Activated naive CD8-positive, alpha-beta T cell treated with anti-CD3 and anti-CD28 coated beads for 36 hours (primary cell): Measurements from ENCODE around the gene IVD. TPM values are rescaled to one million over a fixed set of nuclear protein-coding genes. Genes with fewer than 3 reads are reported as not detected.

Experiments used
- DNase-seq: peaks from one replicate; pipeline ENCODE4 v3.0.0; 2021
- H3K27ac Mint-ChIP-seq: one replicate; pipeline ENCODE4 v1.8.0; 2022; ENCODE audit warnings: mild to moderate bottlenecking, moderate library complexity, mixed read lengths
- H3K27me3 Mint-ChIP-seq: one replicate; pipeline ENCODE4 v1.8.0; 2022; ENCODE audit warnings: mild to moderate bottlenecking, mixed read lengths
- H3K36me3 Mint-ChIP-seq: one replicate; pipeline ENCODE4 v1.8.0; 2021; ENCODE audit warnings: mild to moderate bottlenecking, mixed read lengths
- H3K4me1 Mint-ChIP-seq: one replicate; pipeline ENCODE4 v1.8.0; 2021; ENCODE audit warnings: mixed read lengths
- H3K4me3 Mint-ChIP-seq: one replicate; pipeline ENCODE4 v1.8.0; 2022; ENCODE audit warnings: mild to moderate bottlenecking, moderate library complexity, mixed read lengths
- H3K9me3 Mint-ChIP-seq: one replicate; pipeline ENCODE4 v1.8.0; 2022; ENCODE audit warnings: mixed read lengths
- total RNA-seq, 2 experiments: library from RNA; stranded (reverse); gene quantifications; one replicate each; pipeline ENCODE4 v1.2.3, GENCODE V29; 2021

Gene IVD
- total RNA-seq, 2 experiments from 2014 or later: 64.9 to 68.6 TPM

- no peak for DNase-seq
- H3K27me3 Mint-ChIP-seq: peaks cover 50% of the 10 kb centered on the region
- H3K9me3 Mint-ChIP-seq: no peaks in the 10 kb centered on the region
- no peaks in the 10 kb centered on the region for H3K36me3 Mint-ChIP-seq
- no peak overlapping the region for H3K4me3 Mint-ChIP-seq
- H3K4me1 Mint-ChIP-seq: peaks cover 26% of the 10 kb centered on the region
- no peak overlapping the region for H3K27ac Mint-ChIP-seq
These were observed 32.4 kb downstream of the IVD start for GRCh38 chr15:40437752-40438687.

GRCh38 chr15:40438712-40439111 lies 33.1 kb downstream of the IVD start:
- Mint-ChIP-seq H3K4me1 (peaks cover 32% of the 10 kb centered on the region), H3K4me3 (no peak overlapping the region), H3K36me3 (no peaks in the 10 kb centered on the region), H3K27ac (no peak overlapping the region), H3K9me3 (no peaks in the 10 kb centered on the region), H3K27me3 (peaks cover 50% of the 10 kb centered on the region)
- no peak for DNase-seq

DNA sequence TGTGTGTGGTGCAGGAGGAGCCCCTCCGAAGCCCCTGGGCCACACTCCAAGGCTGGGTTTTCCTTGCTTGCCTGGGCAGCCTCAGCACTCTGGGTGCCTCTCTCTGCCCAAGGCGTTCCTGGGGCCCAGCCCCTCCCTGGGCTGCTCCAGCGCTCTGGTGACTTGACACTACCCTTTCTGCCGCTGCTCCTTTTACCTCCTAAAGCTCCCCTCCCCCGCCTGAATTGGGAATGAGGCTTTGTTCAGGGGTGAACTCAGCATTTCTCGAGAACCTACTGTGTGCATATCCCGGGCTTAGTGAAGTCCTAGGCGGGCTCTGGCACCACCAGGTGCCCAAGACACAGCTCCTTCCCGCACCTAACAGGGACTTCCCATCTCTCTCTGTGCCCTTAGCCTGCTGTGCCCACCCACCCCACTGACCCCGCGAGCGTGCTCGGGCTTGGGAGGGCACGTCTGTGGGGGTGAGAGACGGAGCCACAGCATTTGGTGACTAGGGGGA lies 33.9 kb downstream of the IVD start:
- H3K27me3 Mint-ChIP-seq: peaks cover 50% of the 10 kb centered on the region
- peak overlapping the region; percentile 89 for H3K27ac Mint-ChIP-seq
- peaks cover 40% of the 10 kb centered on the region for H3K4me1 Mint-ChIP-seq

GRCh38 chr15:40439960-40440742 lies 34.6 kb downstream of the IVD start:
- H3K27me3 Mint-ChIP-seq: peaks cover 47% of the 10 kb centered on the region
- H3K9me3 Mint-ChIP-seq: no peaks in the 10 kb centered on the region
- no peaks in the 10 kb centered on the region for H3K36me3 Mint-ChIP-seq
- DNase-seq: peak; percentile 43
- peak overlapping the region; percentile 89 for H3K27ac Mint-ChIP-seq
- H3K4me3 Mint-ChIP-seq: peak overlapping the region; percentile 92
- H3K4me1 Mint-ChIP-seq: peaks cover 47% of the 10 kb centered on the region

More for the DNA sequence above, 33.9 kb downstream of the IVD start:
- Mint-ChIP-seq H3K36me3 (no peaks in the 10 kb centered on the region), H3K4me3 (peak overlapping the region; percentile 92), H3K9me3 (no peaks in the 10 kb centered on the region)
- DNase-seq: no peak

DNA sequence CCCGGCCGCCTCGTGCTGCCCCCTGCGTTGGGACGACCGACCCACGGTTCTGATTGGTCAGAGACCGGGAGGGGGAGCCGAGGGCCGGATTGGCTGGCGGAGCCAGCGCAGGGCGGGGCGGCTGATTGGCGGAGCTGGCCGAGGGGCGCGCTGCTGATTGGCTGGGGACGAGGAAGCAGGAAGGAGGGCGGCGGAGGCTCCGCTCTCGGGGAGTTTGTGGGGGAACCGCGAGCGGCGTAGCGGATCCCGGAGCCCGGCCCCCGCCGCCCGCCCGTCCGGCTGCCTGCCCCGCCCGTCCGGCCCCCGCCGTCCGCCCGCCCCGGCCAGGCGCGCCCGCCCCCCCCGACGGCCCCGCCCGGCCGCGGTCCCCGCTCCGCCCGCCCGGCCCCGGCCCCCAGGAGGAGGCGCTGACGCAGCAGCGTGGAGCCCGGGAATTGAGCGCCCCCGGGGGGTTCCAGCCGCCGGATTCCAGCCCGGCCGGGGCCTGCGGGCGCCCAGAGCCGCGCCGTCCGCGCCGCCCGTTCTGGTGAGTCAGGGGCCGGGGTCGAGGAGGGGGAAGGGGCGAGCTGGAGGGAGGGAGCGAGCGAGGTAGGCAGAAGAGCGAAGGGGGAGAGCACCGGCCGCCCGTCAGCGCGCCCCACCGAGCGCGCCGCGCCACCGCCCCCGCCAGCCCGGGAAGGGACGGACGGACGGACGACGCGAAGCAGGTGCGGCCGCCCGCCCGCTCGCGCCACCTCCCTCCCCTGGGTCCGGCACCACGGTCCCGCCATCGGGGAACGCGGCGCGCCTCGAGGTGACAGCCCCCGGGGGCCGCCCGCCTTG lies 35.4 kb downstream of the IVD start, which contains the start of gene BAHD1:
BAHD1 (plus strand) TSS at position 211 of the 822 bp plus-strand sequence. CDS start 17,512 bp downstream, outside the sequence.
- Mint-ChIP-seq H3K27me3 (peaks cover 39% of the 10 kb centered on the region), H3K27ac (peak within 1 kb of the TSS; percentile 89), H3K4me1 (peaks cover 50% of the 10 kb centered on the region), H3K9me3 (no peaks in the 10 kb centered on the region), H3K36me3 (no peaks in the 10 kb centered on the region), H3K4me3 (peak within 1 kb of the TSS; percentile 92)
- peak; percentile 98 for DNase-seq

DNA sequence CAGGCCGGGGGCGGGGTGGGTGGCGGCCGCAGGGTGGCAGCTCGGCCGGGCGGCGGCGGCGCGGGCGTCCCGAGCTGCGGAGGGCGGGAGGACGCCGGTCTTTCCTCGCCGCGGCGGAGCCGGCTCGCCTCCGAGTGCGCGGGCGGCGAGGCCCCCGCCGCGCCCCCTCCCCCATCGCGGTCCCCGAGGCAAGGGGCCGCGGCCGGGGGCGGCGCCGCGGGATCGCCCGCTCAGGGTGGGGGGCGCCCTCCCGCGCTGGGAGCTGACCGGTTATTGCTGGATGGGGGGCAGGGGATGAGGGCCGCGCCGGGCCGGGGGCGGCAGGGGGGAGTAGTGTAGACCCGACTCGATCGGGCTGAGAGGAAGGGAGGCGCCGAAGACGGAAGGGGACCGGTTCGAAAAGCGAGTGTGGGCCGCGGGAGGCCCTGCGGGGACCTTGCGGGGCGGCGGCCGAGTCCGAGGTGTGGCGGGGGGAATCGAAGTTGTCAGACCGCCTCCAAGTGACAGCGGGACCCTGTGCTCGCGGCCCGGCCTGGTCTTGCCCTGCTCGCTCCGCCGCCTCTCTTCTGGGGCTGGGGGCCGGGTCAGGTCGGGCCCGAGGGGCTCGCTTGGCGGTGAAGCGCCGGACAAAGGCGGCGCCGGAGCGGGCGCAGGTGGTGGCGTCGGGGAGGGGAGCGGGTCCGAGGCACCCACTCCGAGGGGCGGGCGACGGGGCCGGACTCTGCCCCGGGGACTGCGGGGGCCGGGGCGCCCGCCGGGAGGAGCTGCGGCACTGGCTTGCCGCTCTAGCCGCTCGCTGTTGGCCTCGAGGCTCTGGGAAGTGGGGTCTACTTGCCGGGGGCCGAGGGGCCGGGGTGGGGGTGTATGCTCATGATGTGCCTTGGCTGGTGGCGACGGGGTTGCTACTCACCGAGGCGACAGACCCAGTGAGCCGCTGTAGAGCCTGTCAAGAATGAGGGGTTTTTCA lies 36.3 kb downstream of the IVD start:
- Mint-ChIP-seq H3K27me3 (peaks cover 32% of the 10 kb centered on the region), H3K4me3 (peak overlapping the region; percentile 84), H3K36me3 (no peaks in the 10 kb centered on the region), H3K9me3 (no peaks in the 10 kb centered on the region), H3K27ac (peak overlapping the region; percentile 79), H3K4me1 (peaks cover 45% of the 10 kb centered on the region)
- peak; percentile 50 for DNase-seq

DNA sequence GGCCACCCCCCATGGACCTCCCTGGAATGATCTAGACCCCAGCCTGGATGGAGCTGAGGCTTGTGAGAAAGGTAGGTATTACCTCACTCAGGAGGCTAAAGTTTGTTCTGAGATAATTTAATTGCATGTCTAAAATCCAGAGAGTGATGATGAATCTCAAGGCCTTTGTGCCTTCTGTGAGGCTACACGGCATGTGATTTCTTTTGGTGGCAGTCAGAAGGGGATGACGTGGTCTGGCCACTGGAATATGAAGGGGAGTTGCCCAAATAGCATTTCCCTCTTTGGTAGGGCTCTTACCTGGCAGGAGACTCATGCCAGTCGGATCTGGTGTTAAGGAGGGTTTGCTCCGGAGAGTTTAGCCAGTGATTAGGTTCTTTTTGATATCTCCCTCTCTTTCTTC lies 37.7 kb downstream of the IVD start:
- H3K27ac Mint-ChIP-seq: no peak overlapping the region
- peaks cover 48% of the 10 kb centered on the region for H3K4me1 Mint-ChIP-seq
- H3K27me3 Mint-ChIP-seq: peaks cover 18% of the 10 kb centered on the region
- no peak for DNase-seq
- H3K9me3 Mint-ChIP-seq: no peaks in the 10 kb centered on the region
- H3K4me3 Mint-ChIP-seq: no peak overlapping the region
- no peaks in the 10 kb centered on the region for H3K36me3 Mint-ChIP-seq

GRCh38 chr15:40443846-40444245 lies 38.3 kb downstream of the IVD start:
- Mint-ChIP-seq H3K27ac (no peak overlapping the region), H3K36me3 (no peaks in the 10 kb centered on the region), H3K9me3 (no peaks in the 10 kb centered on the region), H3K27me3 (peaks cover 12% of the 10 kb centered on the region), H3K4me3 (no peak overlapping the region), H3K4me1 (peaks cover 50% of the 10 kb centered on the region)
- no peak for DNase-seq

DNA sequence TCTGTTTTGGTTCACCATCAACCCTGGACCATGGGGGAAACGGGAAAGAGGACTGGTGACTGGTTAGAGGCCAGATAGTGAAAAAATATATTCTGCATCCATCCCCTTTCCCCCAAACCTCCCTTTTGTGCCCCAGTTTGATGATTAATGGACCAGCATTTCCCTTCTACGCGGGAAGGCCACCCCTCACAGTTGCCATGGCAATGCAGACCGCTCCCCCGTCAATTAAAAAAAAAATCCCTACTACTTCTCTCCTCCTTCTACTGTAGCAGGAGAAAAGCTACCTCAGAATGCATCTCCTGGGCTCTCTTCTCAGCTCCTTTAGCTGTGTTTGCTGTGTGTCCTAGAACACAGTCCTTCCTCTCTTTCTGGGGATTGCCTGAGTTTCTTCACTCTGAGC lies 39.1 kb downstream of the IVD start:
- peaks cover 5% of the 10 kb centered on the region for H3K27me3 Mint-ChIP-seq
- no peak overlapping the region for H3K27ac Mint-ChIP-seq
- H3K4me3 Mint-ChIP-seq: no peak overlapping the region
- H3K4me1 Mint-ChIP-seq: peaks cover 51% of the 10 kb centered on the region
- no peak for DNase-seq
- H3K9me3 Mint-ChIP-seq: no peaks in the 10 kb centered on the region
- no peaks in the 10 kb centered on the region for H3K36me3 Mint-ChIP-seq

- H3K36me3 Mint-ChIP-seq: no peaks in the 10 kb centered on the region
- no peaks in the 10 kb centered on the region for H3K27me3 Mint-ChIP-seq
- H3K4me3 Mint-ChIP-seq: no peak overlapping the region
- DNase-seq: no peak
- peaks cover 52% of the 10 kb centered on the region for H3K4me1 Mint-ChIP-seq
- H3K27ac Mint-ChIP-seq: no peak overlapping the region
- no peaks in the 10 kb centered on the region for H3K9me3 Mint-ChIP-seq
These were observed 39.9 kb downstream of the IVD start for GRCh38 chr15:40445421-40445922.

- H3K27me3 Mint-ChIP-seq: no peaks in the 10 kb centered on the region
- no peaks in the 10 kb centered on the region for H3K9me3 Mint-ChIP-seq
- peaks cover 56% of the 10 kb centered on the region for H3K4me1 Mint-ChIP-seq
- peaks cover 2% of the 10 kb centered on the region for H3K36me3 Mint-ChIP-seq
- H3K27ac Mint-ChIP-seq: no peak overlapping the region
- no peak for DNase-seq
- H3K4me3 Mint-ChIP-seq: no peak overlapping the region
These were observed 40.5 kb downstream of the IVD start for GRCh38 chr15:40446144-40446543.

DNA sequence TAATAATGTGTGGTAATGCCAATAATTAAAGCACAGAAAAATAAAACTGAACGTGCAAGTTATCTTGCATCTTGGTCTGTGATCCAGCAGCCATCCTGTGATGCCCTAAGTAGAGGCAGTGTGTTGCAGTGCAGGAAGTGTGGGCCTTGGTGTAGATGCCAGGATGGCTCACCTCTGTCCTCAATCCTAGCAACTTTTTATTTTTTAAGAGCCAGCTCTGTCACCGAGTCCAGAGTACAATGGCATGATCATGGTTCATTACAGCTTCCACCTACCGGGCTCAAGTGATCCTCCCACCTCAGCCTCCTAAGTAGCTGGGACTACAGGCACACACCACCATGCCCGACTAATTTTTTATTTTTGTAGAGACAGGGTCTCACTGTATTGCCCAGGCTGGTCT lies 42.8 kb downstream of the IVD start:
- Mint-ChIP-seq H3K27me3 (no peaks in the 10 kb centered on the region), H3K9me3 (no peaks in the 10 kb centered on the region), H3K27ac (no peak overlapping the region), H3K4me3 (no peak overlapping the region), H3K4me1 (peaks cover 66% of the 10 kb centered on the region), H3K36me3 (peaks cover 2% of the 10 kb centered on the region)
- DNase-seq: no peak

- DNase-seq: no peak
- H3K4me3 Mint-ChIP-seq: no peak overlapping the region
- H3K4me1 Mint-ChIP-seq: peaks cover 65% of the 10 kb centered on the region
- peaks cover 2% of the 10 kb centered on the region for H3K36me3 Mint-ChIP-seq
- no peak overlapping the region for H3K27ac Mint-ChIP-seq
- no peaks in the 10 kb centered on the region for H3K27me3 Mint-ChIP-seq
- no peaks in the 10 kb centered on the region for H3K9me3 Mint-ChIP-seq
These were observed 43.7 kb downstream of the IVD start for GRCh38 chr15:40449275-40449674.
